Neural cell (in vitro differentiated cells): ENCODE results near the gene CNTN4. TPM values are rescaled to one million over a fixed set of nuclear protein-coding genes. Genes with fewer than 3 reads are reported as not detected.

Experiments used
- H2AFZ ChIP-seq: fragments of 200-600, 300-800 bp; sonication (generic), shearing (Covaris generic); 2 replicates; pipeline ENCODE4 v1.6.0; 2014; ENCODE audit warnings: low read depth, mild to moderate bottlenecking, antibody characterized with exemption, low read length, moderate library complexity
- H3F3A ChIP-seq: fragments of 200-600 bp; shearing (Covaris generic); 2 replicates; pipeline ENCODE4 v1.6.1; 2016; ENCODE audit warnings: mild to moderate bottlenecking, moderate library complexity, mixed read lengths, antibody characterized with exemption, low read length; ENCODE audit not compliant: insufficient read depth, poor library complexity, severe bottlenecking
- H3K27ac ChIP-seq: fragments of 200-600, 300-800 bp; sonication (generic), shearing (Covaris generic); 2 replicates; pipeline ENCODE4 v1.5.1; 2014; ENCODE audit warnings: mild to moderate bottlenecking, low read length, moderate library complexity
- H3K27me3 ChIP-seq: fragments of 300-800, 200-600 bp; sonication (generic), shearing (Covaris generic); 2 replicates; pipeline ENCODE4 v1.6.0; 2014; ENCODE audit warnings: mild to moderate bottlenecking, low read depth, low read length, moderate library complexity; ENCODE audit not compliant: insufficient read depth
- H3K36me3 ChIP-seq: fragments of 300-800, 200-600 bp; sonication (generic), shearing (Covaris generic); 2 replicates; pipeline ENCODE4 v1.5.1; 2014; ENCODE audit warnings: mild to moderate bottlenecking, antibody characterized with exemption, low read length, moderate library complexity; ENCODE audit not compliant: insufficient read depth
- H3K4me2 ChIP-seq: fragments of 300-800, 200-600 bp; sonication (generic), shearing (Covaris generic); 2 replicates; pipeline ENCODE4 v1.6.0; 2014; ENCODE audit warnings: mild to moderate bottlenecking, low read length
- H3K4me3 ChIP-seq: fragments of 300-800, 200-600 bp; sonication (generic), shearing (Covaris generic); 2 replicates; pipeline ENCODE4 v1.5.1; 2014; ENCODE audit warnings: mild to moderate bottlenecking, low read length, moderate library complexity
- H3K79me2 ChIP-seq: fragments of 200-600 bp; shearing (Covaris generic); replicated peaks from 2 replicates; pipeline ENCODE4 v1.6.0; 2014; ENCODE audit warnings: mild to moderate bottlenecking, low read length, moderate library complexity; ENCODE audit not compliant: insufficient read depth
- H3K9ac ChIP-seq: fragments of 300-800, 200-600 bp; sonication (generic), shearing (Covaris generic); 2 replicates; pipeline ENCODE4 v1.6.1; 2016; ENCODE audit warnings: mild to moderate bottlenecking, low read length, mixed read lengths
- H3K9me2 ChIP-seq: fragments of 200-600 bp; shearing (Covaris generic); 2 replicates; pipeline ENCODE4 v1.6.1; 2016; ENCODE audit warnings: mild to moderate bottlenecking, low read length, mixed read lengths; ENCODE audit not compliant: insufficient read depth
- H3K9me3 ChIP-seq: fragments of 200-600, 300-800 bp; sonication (generic), shearing (Covaris generic); 2 replicates; pipeline ENCODE4 v1.6.1; 2016; ENCODE audit warnings: mild to moderate bottlenecking, mixed run types, low read length, moderate library complexity, mixed read lengths
- H4K20me1 ChIP-seq: fragments of 200-600 bp; shearing (Covaris generic); 2 replicates; pipeline ENCODE4 v1.6.1; 2016; ENCODE audit warnings: mild to moderate bottlenecking, mixed run types; ENCODE audit not compliant: insufficient read depth
- EP300 ChIP-seq: fragments of 450-650 bp; conservative IDR thresholded peaks from 2 replicates; pipeline ENCODE4 v1.6.1; 2014; ENCODE audit warnings: antibody characterized with exemption, mild to moderate bottlenecking, moderate library complexity; ENCODE audit not compliant: poor library complexity, severe bottlenecking
- EZH2 ChIP-seq: fragments of 200-600, 300-800 bp; shearing (Covaris generic), sonication (generic); IDR thresholded peaks from 2 replicates; pipeline ENCODE4 v1.6.1; 2014; ENCODE audit warnings: antibody characterized with exemption, low read length, borderline replicate concordance, mild to moderate bottlenecking; ENCODE audit not compliant: insufficient read depth, poor library complexity, severe bottlenecking
- MXI1 ChIP-seq: fragments of 450-650 bp; conservative IDR thresholded peaks from 2 replicates; pipeline ENCODE4 v1.6.1; 2014; ENCODE audit warnings: antibody characterized with exemption, mild to moderate bottlenecking; ENCODE audit not compliant: poor library complexity, severe bottlenecking
- POLR2AphosphoS5 ChIP-seq: IDR thresholded peaks from 2 replicates; pipeline ENCODE4 v1.6.1; 2012
- RAD21 ChIP-seq: fragments of 450-650 bp; conservative IDR thresholded peaks from 2 replicates; pipeline ENCODE4 v1.6.1; 2014; ENCODE audit warnings: antibody characterized with exemption, mild to moderate bottlenecking, moderate library complexity
- SMC3 ChIP-seq: fragments of 450-650 bp; conservative IDR thresholded peaks from 2 replicates; pipeline ENCODE4 v1.6.1; 2014; ENCODE audit warnings: antibody characterized with exemption, mild to moderate bottlenecking, moderate library complexity; ENCODE audit not compliant: poor library complexity
- TAF1 ChIP-seq: IDR thresholded peaks from 2 replicates; pipeline ENCODE4 v1.6.1; 2012; ENCODE audit warnings: low read depth
- polyA plus RNA-seq: library from polyadenylated mRNA; depleted of rRNA; stranded (reverse); fragments of >200 nt; gene quantifications from 2 replicates; pipeline ENCODE4 v1.2.3, GENCODE V29; 2014
- TF ChIP-seq, protein P1 (sequence below): fragments of 450-650 bp; IDR thresholded peaks from 2 replicates; pipeline ENCODE4 v1.5.1; 2014; ENCODE audit warnings: antibody characterized with exemption, mild to moderate bottlenecking, moderate library complexity; ENCODE audit not compliant: poor library complexity, severe bottlenecking
- TF ChIP-seq, protein P2 (sequence below): IDR thresholded peaks from 2 replicates; pipeline ENCODE4 v1.6.1; 2012; ENCODE audit warnings: borderline replicate concordance

CNTN4 gene
- polyA plus RNA-seq, 1 donor from 2014 or later: 10.6 TPM

DNA sequence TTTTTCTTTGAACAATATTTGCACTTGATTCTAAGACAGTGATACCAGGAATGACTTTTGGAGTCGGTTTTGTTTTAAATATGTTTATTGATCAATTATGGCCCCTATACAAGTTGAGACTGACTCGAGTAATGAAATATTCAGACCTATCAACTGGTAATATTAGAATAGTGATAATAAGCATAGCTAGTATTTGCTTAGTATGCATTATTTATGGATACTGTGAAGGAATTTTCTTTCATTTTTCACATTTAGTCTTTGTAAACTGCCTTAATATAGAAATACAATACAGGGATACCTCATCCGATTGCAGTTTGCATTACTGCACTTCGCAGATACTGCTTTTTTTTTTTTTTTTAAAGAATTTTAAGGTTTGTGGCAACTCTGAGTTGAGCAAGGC is 107.9 kb downstream of the CNTN4 start:
- Histone ChIP-seq H3K27me3 (no peaks in the 10 kb centered on the region), H3K4me2 (no peak overlapping the region), H3F3A (no peaks in the 10 kb centered on the region), H3K27ac (no peak overlapping the region), H3K36me3 (no peaks in the 10 kb centered on the region), H2AFZ (no peak overlapping the region), H3K9ac (no peak overlapping the region), H3K4me3 (no peak overlapping the region), H4K20me1 (no peaks in the 10 kb centered on the region), H3K9me2 (no peaks in the 10 kb centered on the region), H3K9me3 (no peaks in the 10 kb centered on the region), H3K79me2 (no peaks in the 10 kb centered on the region)
- TF ChIP-seq TAF1 (no peak), EZH2 (no peak), EP300 (no peak), RAD21 (no peak), POLR2AphosphoS5 (no peak), MXI1 (no peak), SMC3 (no peak)
- TF ChIP-seq, protein P1, sequence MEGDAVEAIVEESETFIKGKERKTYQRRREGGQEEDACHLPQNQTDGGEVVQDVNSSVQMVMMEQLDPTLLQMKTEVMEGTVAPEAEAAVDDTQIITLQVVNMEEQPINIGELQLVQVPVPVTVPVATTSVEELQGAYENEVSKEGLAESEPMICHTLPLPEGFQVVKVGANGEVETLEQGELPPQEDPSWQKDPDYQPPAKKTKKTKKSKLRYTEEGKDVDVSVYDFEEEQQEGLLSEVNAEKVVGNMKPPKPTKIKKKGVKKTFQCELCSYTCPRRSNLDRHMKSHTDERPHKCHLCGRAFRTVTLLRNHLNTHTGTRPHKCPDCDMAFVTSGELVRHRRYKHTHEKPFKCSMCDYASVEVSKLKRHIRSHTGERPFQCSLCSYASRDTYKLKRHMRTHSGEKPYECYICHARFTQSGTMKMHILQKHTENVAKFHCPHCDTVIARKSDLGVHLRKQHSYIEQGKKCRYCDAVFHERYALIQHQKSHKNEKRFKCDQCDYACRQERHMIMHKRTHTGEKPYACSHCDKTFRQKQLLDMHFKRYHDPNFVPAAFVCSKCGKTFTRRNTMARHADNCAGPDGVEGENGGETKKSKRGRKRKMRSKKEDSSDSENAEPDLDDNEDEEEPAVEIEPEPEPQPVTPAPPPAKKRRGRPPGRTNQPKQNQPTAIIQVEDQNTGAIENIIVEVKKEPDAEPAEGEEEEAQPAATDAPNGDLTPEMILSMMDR: no peak
- TF ChIP-seq, protein P2, sequence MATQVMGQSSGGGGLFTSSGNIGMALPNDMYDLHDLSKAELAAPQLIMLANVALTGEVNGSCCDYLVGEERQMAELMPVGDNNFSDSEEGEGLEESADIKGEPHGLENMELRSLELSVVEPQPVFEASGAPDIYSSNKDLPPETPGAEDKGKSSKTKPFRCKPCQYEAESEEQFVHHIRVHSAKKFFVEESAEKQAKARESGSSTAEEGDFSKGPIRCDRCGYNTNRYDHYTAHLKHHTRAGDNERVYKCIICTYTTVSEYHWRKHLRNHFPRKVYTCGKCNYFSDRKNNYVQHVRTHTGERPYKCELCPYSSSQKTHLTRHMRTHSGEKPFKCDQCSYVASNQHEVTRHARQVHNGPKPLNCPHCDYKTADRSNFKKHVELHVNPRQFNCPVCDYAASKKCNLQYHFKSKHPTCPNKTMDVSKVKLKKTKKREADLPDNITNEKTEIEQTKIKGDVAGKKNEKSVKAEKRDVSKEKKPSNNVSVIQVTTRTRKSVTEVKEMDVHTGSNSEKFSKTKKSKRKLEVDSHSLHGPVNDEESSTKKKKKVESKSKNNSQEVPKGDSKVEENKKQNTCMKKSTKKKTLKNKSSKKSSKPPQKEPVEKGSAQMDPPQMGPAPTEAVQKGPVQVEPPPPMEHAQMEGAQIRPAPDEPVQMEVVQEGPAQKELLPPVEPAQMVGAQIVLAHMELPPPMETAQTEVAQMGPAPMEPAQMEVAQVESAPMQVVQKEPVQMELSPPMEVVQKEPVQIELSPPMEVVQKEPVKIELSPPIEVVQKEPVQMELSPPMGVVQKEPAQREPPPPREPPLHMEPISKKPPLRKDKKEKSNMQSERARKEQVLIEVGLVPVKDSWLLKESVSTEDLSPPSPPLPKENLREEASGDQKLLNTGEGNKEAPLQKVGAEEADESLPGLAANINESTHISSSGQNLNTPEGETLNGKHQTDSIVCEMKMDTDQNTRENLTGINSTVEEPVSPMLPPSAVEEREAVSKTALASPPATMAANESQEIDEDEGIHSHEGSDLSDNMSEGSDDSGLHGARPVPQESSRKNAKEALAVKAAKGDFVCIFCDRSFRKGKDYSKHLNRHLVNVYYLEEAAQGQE: no peak

DNA sequence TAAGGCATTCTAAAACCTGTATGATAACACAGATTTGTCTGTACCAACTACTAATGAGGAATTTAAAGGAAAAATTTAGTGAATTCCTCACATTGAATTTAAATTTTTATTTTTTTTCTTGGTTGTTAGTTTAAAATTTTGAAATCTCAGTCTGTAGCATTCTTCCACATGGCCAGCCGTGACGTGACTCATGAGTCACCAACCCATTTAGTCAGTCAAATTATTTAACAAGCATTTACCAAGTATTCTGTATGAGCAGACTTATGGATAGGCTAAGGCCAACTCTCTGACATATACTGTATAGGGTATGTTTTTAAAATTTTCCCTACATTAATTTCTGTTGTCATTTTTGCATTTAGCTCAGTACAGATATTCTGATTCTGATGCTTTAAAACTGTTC is 112.9 kb downstream of the CNTN4 start:
- Histone ChIP-seq H3K79me2 (no peaks in the 10 kb centered on the region), H3K27ac (no peak overlapping the region), H4K20me1 (no peaks in the 10 kb centered on the region)

More for the DNA sequence above, 112.9 kb downstream of the CNTN4 start:
- H3F3A ChIP-seq: no peaks in the 10 kb centered on the region
- no peak overlapping the region for H3K4me2 ChIP-seq
- no peaks in the 10 kb centered on the region for H3K9me2 ChIP-seq
- no peak overlapping the region for H2AFZ ChIP-seq
- no peaks in the 10 kb centered on the region for H3K36me3 ChIP-seq
- H3K27me3 ChIP-seq: no peaks in the 10 kb centered on the region
- H3K4me3 ChIP-seq: no peak overlapping the region
- no peaks in the 10 kb centered on the region for H3K9me3 ChIP-seq
- H3K9ac ChIP-seq: no peak overlapping the region
- TF ChIP-seq, protein P1: no peak
- TF ChIP-seq RAD21 (no peak), MXI1 (no peak), POLR2AphosphoS5 (no peak), TAF1 (no peak), EP300 (no peak), EZH2 (no peak), SMC3 (no peak)
- TF ChIP-seq, protein P2: no peak
